Mesenchymal stem cell (in vitro differentiated cells and primary cell): ENCODE measurements around the gene FBXO42.
"Not testable (repeated sequence)": the region's sequence is repeated elsewhere in the genome, so short reads cannot be mapped to it uniquely, and the experiment has no call there.

Experiments
- DNase-seq: peaks from one replicate; pipeline ENCODE4 v3.0.0-alpha.2; 2013
- H2AFZ ChIP-seq: one replicate; pipeline ENCODE4 v1.6.1; 2013; ENCODE audit warnings: low read depth, mild to moderate bottlenecking, control low read depth, inconsistent platforms, low read length, moderate library complexity
- H2AK5ac ChIP-seq: 2 replicates; pipeline ENCODE4 v1.6.1; 2013; ENCODE audit warnings: low read length, moderate library complexity, mild to moderate bottlenecking, inconsistent platforms; ENCODE audit not compliant: severe bottlenecking
- H2BK120ac ChIP-seq: one replicate; pipeline ENCODE4 v1.6.1; 2013; ENCODE audit warnings: low read depth, mild to moderate bottlenecking, inconsistent platforms, low read length, moderate library complexity
- H2BK12ac ChIP-seq, 2 experiments: one replicate each; pipeline ENCODE4 v1.6.1; 2013; ENCODE audit warnings: inconsistent platforms in 2 of 2, low read length in 2 of 2, mild to moderate bottlenecking in 2 of 2, moderate library complexity in 2 of 2, control low read depth in 1 of 2
- H2BK15ac ChIP-seq: one replicate; pipeline ENCODE4 v1.6.1; 2013; ENCODE audit warnings: mild to moderate bottlenecking, low read depth, inconsistent platforms; ENCODE audit not compliant: poor library complexity, severe bottlenecking
- H2BK5ac ChIP-seq: 2 replicates; pipeline ENCODE4 v1.6.1; 2013; ENCODE audit warnings: low read depth, mild to moderate bottlenecking, low read length, control low read depth, inconsistent platforms; ENCODE audit not compliant: poor library complexity, severe bottlenecking
- H3K14ac ChIP-seq, 2 experiments: one replicate each; pipeline ENCODE4 v1.6.1; 2013; ENCODE audit warnings: inconsistent platforms in 2 of 2, low read length in 2 of 2, control low read depth in 1 of 2, mild to moderate bottlenecking in 1 of 2, moderate library complexity in 1 of 2
- H3K18ac ChIP-seq, 2 experiments: one replicate each; pipeline ENCODE4 v1.6.1; 2013; ENCODE audit warnings: inconsistent platforms in 2 of 2, low read length in 2 of 2, control low read depth in 1 of 2, low read depth in 1 of 2, mild to moderate bottlenecking in 1 of 2
- H3K23ac ChIP-seq, 2 experiments: one replicate each; pipeline ENCODE4 v1.6.1; 2013; ENCODE audit warnings: inconsistent platforms in 2 of 2, low read length in 2 of 2, mild to moderate bottlenecking in 2 of 2, moderate library complexity in 2 of 2, control low read depth in 1 of 2
- H3K27ac ChIP-seq: 2 replicates; pipeline ENCODE4 v1.5.1; 2013; ENCODE audit warnings: mild to moderate bottlenecking, moderate library complexity, low read length, control low read depth, inconsistent platforms; ENCODE audit not compliant: poor library complexity, severe bottlenecking
- H3K27me3 ChIP-seq, 2 experiments: 2 replicates each; pipeline versions ENCODE4 v1.6.1 to v1.7.0; 2013; ENCODE audit warnings: low read length in 2 of 2, mild to moderate bottlenecking in 2 of 2, moderate library complexity in 2 of 2, control low read depth in 1 of 2, inconsistent platforms in 1 of 2; ENCODE audit not compliant: control insufficient read depth in 1 of 2, insufficient read depth in 1 of 2
- H3K36me3 ChIP-seq, 2 experiments: 2 replicates each; pipeline versions ENCODE4 v1.6.1 to v1.7.0; 2013; ENCODE audit warnings: low read length in 2 of 2, control low read depth in 1 of 2, inconsistent platforms in 1 of 2, low read depth in 1 of 2, mild to moderate bottlenecking in 1 of 2; ENCODE audit not compliant: insufficient read depth in 2 of 2, control insufficient read depth in 1 of 2
- H3K4ac ChIP-seq, 2 experiments: one replicate each; pipeline ENCODE4 v1.6.1; 2013; ENCODE audit warnings: inconsistent platforms in 2 of 2, low read length in 2 of 2, mild to moderate bottlenecking in 2 of 2, moderate library complexity in 2 of 2, control low read depth in 1 of 2, low read depth in 1 of 2
- H3K4me1 ChIP-seq: 2 replicates; pipeline ENCODE4 v1.6.1; 2013; ENCODE audit warnings: low read depth, low read length, control low read depth; ENCODE audit not compliant: control insufficient read depth, insufficient read depth
- H3K4me2 ChIP-seq: 2 replicates; pipeline ENCODE4 v1.6.1; 2013; ENCODE audit warnings: low read length, mild to moderate bottlenecking, inconsistent platforms; ENCODE audit not compliant: poor library complexity, severe bottlenecking
- H3K4me3 ChIP-seq, 2 experiments: 2 replicates each; pipeline versions ENCODE4 v1.5.1 to v1.7.0; 2013; ENCODE audit warnings: low read length in 2 of 2, mild to moderate bottlenecking in 2 of 2, control low read depth in 1 of 2, low read depth in 1 of 2; ENCODE audit not compliant: insufficient read depth in 1 of 2
- H3K79me1 ChIP-seq: replicated peaks from 2 replicates; pipeline ENCODE4 v1.6.1; 2013; ENCODE audit warnings: mild to moderate bottlenecking, control low read depth, low read length, inconsistent platforms; ENCODE audit not compliant: poor library complexity, severe bottlenecking
- H3K9ac ChIP-seq: 2 replicates; pipeline ENCODE4 v1.7.0; 2013; ENCODE audit warnings: mild to moderate bottlenecking, low read length, moderate library complexity
- H3K9me3 ChIP-seq: 2 replicates; pipeline ENCODE4 v1.7.0; 2013; ENCODE audit warnings: mild to moderate bottlenecking, low read length; ENCODE audit not compliant: control insufficient read depth
- H4K8ac ChIP-seq: one replicate; pipeline ENCODE4 v1.6.1; 2013; ENCODE audit warnings: inconsistent platforms, mild to moderate bottlenecking, low read length, moderate library complexity
- H4K91ac ChIP-seq: one replicate; pipeline ENCODE4 v1.6.1; 2013; ENCODE audit warnings: mild to moderate bottlenecking, low read length, inconsistent platforms
- WGBS: methylation state at CpG from one replicate; pipeline ENCODE4 v1.1.7; 2013; ENCODE audit warnings: mixed read lengths; 5-methylcytosine and 5-hydroxymethylcytosine counted together

FBXO42 gene

DNA sequence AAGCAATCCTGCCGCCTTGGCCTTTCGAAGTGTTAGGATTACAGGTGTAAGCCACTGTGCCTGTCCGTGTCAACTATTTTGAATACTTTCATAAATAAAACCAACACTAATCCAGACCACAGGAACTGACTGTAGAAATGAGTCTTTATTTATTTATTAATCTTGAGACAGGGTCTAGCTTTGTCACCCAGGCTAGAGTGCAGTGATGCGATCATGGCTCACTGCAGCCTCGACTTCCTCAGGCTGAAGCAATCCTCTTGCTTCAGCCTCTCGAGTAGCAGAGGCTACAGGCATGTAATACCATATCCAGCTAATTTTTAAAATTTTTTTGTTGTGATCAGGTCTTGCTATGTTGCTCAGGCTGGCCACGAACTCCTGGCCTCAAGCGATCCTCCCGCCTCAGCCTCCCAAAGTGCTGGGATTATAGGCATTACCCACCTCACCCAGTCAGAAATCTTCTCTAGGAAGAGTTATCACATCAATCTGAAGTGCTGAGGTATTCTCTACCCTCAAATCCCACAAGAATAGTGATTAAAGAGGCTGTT is 93.6 kb downstream of the FBXO42 start:
- H3K4ac ChIP-seq = no peak overlapping the region
- H4K91ac ChIP-seq = no peak overlapping the region
- WGBS = 98% methylated on average over 7 of the region's 9 CpGs

DNA sequence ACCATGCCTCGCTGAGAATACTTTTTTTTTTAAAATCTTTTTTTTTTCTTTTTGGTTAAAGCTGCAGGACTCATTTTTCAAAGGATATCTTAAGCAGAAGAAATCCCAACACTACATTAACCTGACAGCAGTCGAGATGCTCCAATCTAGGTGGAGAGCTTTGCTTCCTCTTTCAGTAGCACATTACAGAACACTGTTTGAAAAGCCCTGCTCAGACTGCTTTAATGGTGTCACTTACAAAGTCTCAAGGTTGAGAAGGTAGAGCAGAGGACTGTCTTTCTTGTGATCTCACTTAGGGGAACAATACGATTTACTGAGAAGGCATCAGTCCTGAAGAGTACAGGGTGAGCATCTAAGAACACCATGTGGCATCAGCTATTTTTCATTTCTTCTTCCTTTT is 94.3 kb downstream of the FBXO42 start:
- peaks cover 21% of the 10 kb centered on the region for H3K79me1 ChIP-seq
- no peak overlapping the region for H3K9ac ChIP-seq
- H3K27ac ChIP-seq = no peak overlapping the region
- no peak overlapping the region for H4K8ac ChIP-seq
- WGBS = 100% methylated on average over 2 of the region's 3 CpGs
- H2AK5ac ChIP-seq = no peak overlapping the region
- peaks cover 15 to 37% of the 10 kb centered on the region in 2 experiments for H3K36me3 ChIP-seq
- H3K14ac ChIP-seq = no peak overlapping the region
- no peak overlapping the region for H4K91ac ChIP-seq
- no peaks in the 10 kb centered on the region for H3K9me3 ChIP-seq
- H3K4me2 ChIP-seq = no peak overlapping the region
- no peak for DNase-seq
- no peak overlapping the region for H3K4me3 ChIP-seq
- H2BK12ac ChIP-seq = no peak overlapping the region
- H2AFZ ChIP-seq = no peak overlapping the region
- H3K4me1 ChIP-seq = peaks cover 15% of the 10 kb centered on the region
- H3K4ac ChIP-seq = no peak overlapping the region
- H2BK5ac ChIP-seq = no peak overlapping the region
- H2BK15ac ChIP-seq = no peak overlapping the region
- H3K27me3 ChIP-seq = no peaks in the 10 kb centered on the region
- no peak overlapping the region for H3K18ac ChIP-seq
- H3K23ac ChIP-seq = no peak overlapping the region
- H2BK120ac ChIP-seq = no peak overlapping the region

More for the DNA sequence above, 93.6 kb downstream of the FBXO42 start:
- Histone ChIP-seq H2BK15ac (no peak overlapping the region), H3K36me3 (peaks cover 12 to 30% of the 10 kb centered on the region in 2 experiments), H2AFZ (no peak overlapping the region), H3K79me1 (peaks cover 18% of the 10 kb centered on the region), H3K4me2 (no peak overlapping the region), H3K14ac (no peak overlapping the region), H3K18ac (no peak overlapping the region), H3K4me1 (peaks cover 13% of the 10 kb centered on the region), H4K8ac (no peak overlapping the region), H3K4me3 (no peak overlapping the region), H3K9ac (no peak overlapping the region), H2BK120ac (no peak overlapping the region), H3K23ac (no peak overlapping the region), H3K27me3 (no peaks in the 10 kb centered on the region), H2BK12ac (no peak overlapping the region), H3K27ac (no peak overlapping the region), H2AK5ac (no peak overlapping the region), H2BK5ac (no peak overlapping the region), H3K9me3 (no peaks in the 10 kb centered on the region)
- DNase-seq = no peak

DNA sequence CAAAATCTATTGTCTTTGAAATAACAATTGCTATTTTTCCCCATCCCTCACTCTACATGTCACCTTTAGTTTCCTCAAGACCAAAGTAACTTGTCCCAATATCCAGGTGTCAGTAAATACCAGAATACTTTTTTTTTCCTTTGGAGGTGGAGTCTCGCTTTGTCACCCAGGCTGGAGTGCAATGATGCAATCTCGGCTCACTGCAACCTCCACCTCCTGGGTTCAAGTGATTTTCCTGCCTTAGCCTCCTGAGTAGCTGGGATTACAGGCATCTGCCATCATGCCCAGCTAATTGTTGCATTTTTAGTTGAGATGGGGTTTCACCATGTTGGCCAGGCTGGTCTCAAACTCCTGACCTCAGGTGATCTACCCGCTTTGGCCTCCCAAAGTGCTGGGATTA is 94.7 kb downstream of the FBXO42 start:
- not testable (repeated sequence) for H3K4ac ChIP-seq, H3K27ac ChIP-seq, H3K4me2 ChIP-seq, H4K91ac ChIP-seq, H3K27me3 ChIP-seq, H3K14ac ChIP-seq, H4K8ac ChIP-seq, H2BK12ac ChIP-seq, H3K4me3 ChIP-seq, H2BK5ac ChIP-seq, DNase-seq, H2BK120ac ChIP-seq, H3K9ac ChIP-seq, H3K9me3 ChIP-seq, H2BK15ac ChIP-seq, H3K23ac ChIP-seq, H3K18ac ChIP-seq, H2AK5ac ChIP-seq, H2AFZ ChIP-seq
- Histone ChIP-seq H3K4me1 (peaks cover 13% of the 10 kb centered on the region), H3K36me3 (peaks cover 13 to 41% of the 10 kb centered on the region in 2 experiments), H3K79me1 (peaks cover 18% of the 10 kb centered on the region)
- WGBS = 94% methylated on average over 3 of the region's 3 CpGs

DNA sequence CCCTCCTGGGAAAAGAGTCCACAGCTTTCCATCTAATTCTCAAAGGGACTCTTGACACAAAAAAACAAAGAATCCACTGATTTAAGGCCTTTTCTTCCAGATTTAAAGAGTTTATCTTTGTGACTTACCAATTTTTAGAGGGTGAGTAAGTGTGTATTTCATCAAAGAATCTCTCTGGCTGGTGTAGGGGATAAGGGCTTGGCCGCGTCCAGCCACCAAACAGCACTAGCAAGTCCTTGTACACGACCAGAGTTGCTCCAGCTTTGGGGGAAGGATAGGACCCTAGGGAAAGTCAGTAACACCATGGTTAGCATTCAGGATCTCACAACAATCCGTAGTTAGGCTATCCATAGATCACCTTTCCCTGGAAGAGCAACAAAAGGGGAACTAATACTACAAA is 95.8 kb downstream of the FBXO42 start:
- no peak overlapping the region for H2BK120ac ChIP-seq
- no peak overlapping the region for H3K4ac ChIP-seq
- H3K27me3 ChIP-seq = no peaks in the 10 kb centered on the region
- H3K4me3 ChIP-seq = no peak overlapping the region
- H3K9ac ChIP-seq = no peak overlapping the region
- no peak overlapping the region for H2BK15ac ChIP-seq
- peaks cover 11% of the 10 kb centered on the region for H3K4me1 ChIP-seq
- no peak overlapping the region for H3K18ac ChIP-seq
- H3K79me1 ChIP-seq = peaks cover 13% of the 10 kb centered on the region
- H3K23ac ChIP-seq = no peak overlapping the region
- peaks cover 14 to 52% of the 10 kb centered on the region in 2 experiments for H3K36me3 ChIP-seq
- no peaks in the 10 kb centered on the region for H3K9me3 ChIP-seq
- H2BK5ac ChIP-seq = no peak overlapping the region
- no peak overlapping the region for H3K27ac ChIP-seq
- H2AK5ac ChIP-seq = no peak overlapping the region
- no peak overlapping the region for H3K4me2 ChIP-seq
- H4K8ac ChIP-seq = no peak overlapping the region
- no peak for DNase-seq
- 82% methylated on average over 3 of the region's 4 CpGs for WGBS
- H2AFZ ChIP-seq = no peak overlapping the region
- H2BK12ac ChIP-seq = no peak overlapping the region
- H3K14ac ChIP-seq = no peak overlapping the region
- no peak overlapping the region for H4K91ac ChIP-seq
